DMS114 treated with DMSO at 0.1 percent for 48 hours (cell line): Measurements from ENCODE around the gene MSL2.
"Not testable (repeated sequence)": the region's sequence is repeated elsewhere in the genome, so short reads cannot be mapped to it uniquely, and the experiment has no call there.

Experiments used
- DNase-seq: peaks from one replicate; lab custom pipeline; 2025; ENCODE audit not compliant: unreplicated experiment; lab: John Stamatoyannopoulos, UW

The MSL2 gene

DNA sequence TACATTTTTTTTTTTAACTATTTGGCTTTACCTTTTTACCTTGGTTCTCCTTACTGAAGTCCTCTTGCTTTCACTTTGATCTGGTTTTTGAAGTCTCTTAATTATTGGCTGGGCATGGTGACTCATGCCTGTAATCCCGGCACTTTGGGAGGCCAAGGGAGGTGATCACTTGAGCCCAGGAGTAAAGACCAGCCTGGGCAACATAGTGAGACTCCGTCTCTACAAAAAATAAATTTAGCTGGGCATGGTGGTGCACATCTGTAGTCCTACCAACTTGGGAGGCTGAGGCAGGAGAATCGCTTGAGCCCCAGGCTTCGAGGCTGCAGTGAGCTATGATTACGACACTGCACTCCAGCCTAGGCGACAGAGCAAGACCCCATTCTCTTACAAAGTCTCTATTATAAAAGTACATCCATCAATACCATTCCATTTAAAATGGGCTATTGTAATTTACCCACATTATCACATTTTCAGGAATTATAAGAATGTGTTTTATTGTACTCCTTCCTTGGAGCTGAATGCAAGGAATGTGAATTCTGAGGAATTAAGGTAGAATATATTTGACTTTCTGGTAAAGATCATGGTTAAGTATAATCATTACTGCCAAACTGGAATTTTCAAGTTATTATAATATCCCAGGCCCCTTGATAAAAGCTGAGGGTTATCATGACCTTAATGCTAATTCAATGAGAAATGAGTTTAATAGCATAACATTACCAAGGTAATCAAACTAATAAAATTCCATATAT lies 49.0 kb downstream of the MSL2 start:
- no peak for DNase-seq

DNA sequence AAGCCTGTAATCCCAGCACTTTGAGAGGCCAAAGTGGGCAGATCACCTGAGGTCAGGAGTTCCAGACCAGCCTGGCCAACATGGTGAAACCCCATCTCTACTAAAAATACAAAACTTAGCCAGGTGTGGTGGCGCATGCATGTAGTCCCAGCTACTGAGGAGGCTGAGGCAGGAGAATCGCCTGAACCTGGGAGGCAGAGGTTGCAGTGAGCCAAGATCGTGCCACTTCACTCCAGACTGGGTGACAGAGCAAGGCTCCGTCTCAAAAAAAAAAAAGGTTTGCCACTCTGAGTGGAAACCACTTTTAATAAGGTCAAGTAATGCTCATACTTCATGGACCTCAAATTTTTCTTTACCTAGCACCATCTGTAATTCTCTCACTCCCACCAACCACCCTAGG lies 51.7 kb downstream of the MSL2 start:
- DNase-seq = not testable (repeated sequence)

DNA sequence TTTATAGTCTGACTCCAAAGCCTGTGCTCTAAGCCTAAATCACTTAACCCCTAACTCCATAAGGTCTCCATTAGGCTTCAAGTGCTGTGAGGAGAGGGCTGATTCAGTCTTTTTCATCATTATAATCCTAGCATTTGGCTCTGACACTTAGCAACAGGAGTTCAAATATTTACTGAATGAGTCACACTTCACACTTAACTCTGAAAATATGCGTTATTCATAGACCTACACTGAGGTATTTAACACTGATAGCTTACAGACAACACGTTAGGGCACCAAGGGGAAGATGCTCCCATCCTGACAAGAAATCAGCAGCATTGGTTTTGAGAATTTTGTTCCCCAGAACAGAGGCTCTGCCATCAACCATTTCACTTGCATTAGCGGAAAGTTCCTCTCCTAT lies 53.5 kb downstream of the MSL2 start:
- DNase-seq = no peak

DNA sequence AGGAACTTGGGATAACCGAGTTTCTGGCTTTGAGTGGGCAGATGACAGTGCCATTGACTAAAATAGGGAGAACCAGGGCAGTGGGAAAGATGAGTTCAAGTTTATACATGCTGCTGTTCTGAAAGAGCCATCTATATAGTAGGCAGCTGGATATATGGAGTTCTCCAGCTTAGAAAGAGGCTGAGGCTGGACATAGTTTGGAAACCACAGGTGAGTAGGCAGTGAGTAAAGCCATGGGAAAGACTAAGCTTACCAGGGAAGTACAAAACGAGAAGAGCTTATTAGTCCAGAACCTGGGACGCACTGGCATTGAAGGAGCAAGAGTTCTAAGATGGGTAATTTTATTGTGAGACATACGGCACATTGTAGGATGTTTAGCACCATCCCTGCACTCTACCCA lies 54.2 kb downstream of the MSL2 start:
- DNase-seq = no peak

DNA sequence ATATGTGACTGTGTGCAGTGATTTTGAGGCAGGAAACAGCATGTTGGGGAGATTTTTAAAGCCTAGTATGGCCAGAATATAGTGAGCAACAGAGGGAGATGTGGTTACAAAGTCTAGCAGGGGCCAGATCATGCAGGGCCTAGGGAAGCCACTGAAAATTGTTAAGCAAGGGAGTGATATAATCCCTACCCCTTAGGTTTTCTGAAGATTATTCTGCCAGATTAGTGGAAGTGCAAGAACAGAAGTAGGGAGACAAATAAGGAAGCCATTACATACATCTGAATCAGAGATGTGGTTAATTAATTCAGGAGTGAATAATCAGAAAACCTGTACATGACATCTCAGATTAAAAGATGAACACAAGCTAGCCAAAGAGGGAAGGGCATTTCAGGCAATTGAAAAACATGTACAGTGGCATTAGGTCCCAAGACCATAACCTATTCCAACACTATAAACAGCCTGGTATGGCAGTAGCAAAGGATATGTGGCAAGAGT lies 54.8 kb downstream of the MSL2 start:
- no peak for DNase-seq

DNA sequence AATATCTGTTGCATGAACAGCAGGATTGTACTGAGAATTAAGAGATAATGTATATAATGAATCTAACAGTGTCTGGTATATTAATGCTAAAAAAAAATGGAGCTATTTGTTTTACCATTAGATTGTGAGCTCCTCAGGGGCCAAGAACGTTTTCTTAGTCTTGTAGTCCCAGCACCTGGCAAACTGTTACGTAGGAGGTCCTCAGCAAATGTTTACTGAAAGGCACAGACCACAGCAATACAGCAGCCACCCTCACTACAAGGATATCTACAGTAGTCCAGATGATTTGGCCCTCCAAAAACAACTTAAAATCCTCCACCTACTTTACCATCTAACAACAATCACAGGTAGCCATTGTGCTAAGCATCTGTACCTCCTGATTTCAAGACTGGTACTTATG lies 59.7 kb downstream of the MSL2 start:
- DNase-seq = no peak

DNA sequence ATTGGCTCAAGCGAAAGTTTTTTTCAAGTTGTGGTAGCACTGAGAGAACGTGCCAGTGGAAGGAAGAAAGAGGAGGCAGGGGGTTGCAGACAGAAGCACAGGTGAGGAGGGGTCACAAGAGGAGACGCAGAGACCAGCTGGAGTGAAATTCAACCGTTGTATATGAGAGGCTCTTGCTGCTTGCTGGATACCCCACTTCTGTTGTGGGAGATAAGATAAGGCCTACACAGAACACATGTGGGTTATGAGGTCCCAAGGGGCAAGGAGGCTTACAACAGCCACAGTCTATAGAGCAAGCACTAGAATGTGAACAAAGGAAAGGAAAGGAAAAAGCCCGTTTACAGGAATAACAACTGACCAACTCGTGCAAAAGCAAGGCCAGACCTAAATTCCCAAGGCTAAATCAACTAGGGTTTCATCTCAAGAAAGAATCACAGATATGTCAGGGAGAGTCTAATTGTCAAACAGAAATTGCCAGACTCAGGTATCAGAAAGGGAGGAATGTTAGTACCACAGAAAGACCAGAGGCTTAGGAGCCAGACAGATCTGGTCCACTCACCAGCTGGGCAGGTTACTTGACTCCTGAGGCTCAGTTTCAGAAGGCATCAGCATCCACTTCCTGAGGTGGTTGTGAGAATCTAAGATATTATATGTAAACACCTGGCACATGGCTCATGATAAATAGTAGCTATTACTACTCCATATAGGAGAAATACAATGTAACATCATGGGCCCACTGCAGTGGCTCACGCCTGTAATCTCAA lies 60.9 kb downstream of the MSL2 start:
- no peak for DNase-seq

DNA sequence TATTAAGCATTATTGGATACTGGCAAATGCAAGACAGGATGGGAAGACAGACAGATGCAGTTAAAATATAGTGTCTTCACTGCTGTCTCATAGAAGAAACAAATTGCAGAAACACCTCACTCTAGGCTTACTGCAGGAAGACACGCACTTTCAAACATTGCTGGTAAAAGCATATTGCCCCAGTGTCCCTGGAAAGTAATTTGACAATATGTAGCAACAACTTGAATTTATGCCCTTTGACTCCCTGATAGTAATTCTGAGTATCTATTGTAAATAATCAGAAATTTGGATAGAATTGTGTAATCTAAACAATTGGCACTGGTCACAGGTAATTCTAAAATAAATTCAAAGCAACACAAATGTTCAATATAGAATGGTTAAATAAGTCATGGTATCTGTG lies 62.0 kb downstream of the MSL2 start:
- no peak for DNase-seq

DNA sequence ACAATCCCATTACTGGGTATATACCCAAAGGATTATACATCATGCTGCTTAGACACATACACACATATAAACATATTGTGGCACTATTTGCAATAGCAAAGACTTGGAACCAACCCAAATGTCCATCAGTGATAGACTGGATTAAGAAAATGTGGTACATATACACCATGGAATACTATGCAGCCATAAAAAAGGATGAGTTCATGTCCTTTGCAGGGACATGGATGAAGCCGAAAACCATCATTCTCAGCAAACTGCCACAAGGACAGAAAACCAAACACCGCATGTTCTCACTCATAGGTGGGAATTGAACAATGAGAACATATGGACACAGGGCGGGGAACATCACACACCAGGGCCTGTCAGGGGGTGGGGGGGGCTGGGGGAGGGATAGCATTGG lies 64.5 kb downstream of the MSL2 start:
- not testable (repeated sequence) for DNase-seq

DNA sequence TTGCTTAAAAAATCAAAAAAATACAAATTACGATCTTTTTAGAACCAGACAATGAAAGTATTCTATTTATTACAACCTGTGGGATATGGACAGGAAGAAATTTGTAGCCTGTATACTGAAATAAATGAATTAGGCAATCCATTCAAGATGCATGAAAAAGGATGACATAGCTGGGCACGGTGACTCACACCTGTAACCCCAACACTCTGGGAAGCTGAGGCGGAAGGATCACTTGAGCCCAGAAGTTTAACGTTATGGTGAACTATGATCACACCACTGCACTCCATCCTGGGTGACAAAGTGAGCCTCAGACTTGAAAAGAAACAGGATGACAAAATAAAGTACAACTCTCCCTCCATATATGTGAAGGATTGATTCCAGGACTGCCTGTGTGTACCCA lies 74.1 kb downstream of the MSL2 start:
- DNase-seq = no peak

DNA sequence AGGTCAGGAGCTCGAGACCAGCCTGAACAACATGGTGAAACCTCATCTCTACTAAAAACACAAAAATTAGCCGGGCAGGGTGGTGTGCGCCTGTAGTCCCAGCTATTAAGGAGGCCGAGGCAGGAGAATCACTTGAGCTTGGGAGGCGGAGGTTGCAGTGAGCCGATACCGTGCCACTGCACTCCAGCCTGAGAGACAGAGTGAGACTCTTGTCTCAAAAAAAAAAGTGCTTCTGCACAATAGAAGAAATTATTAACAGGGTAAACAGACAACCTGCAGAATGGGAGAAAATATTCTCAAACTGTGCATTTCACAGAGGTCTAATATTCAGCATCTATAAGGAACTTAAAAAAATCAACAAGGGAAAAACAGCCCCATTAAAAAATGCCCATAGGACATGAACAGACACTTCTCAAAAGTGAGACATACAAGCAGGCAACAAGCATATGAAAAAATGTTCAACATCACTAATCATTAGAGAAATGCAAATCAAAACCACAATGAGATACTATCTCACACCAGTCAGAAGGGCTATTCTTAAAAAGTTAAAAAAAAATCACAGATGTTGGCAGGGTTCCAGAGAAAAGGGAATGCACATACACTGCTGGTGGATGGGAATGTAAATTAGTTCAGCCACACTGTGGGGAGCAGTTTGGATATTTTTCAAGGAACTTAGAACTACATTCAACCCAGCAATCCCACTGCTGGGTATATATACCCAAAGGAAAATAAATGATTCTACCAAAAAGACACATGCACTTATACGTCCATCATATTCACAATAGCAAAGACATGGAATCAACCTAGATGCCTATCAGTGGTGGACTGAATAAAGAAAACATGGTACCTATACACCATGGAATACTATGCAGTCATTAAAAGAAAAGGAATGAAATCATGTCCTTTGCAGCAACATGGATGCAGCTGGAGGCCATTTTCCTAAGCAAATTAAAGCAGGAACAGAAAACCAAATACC lies 75.5 kb downstream of the MSL2 start:
- no peak for DNase-seq

DNA sequence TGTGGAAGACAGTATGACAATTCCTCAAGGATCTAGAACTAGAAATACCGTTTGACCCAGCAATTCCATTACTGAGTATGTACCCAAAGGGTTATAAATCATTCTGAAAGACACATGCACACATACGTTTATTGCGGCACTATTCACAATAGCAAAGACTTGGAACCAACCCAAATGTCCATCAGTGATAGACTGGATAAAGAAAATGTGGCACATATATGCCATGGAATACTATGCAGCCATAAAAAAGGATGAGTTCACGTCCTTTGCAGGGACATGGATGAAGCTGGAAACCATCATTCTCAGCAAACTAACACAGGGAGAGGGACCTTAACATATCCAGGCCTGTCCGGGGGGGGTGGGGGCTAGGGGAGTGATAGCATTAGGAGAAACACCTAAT lies 76.4 kb downstream of the MSL2 start:
- not testable (repeated sequence) for DNase-seq

DNA sequence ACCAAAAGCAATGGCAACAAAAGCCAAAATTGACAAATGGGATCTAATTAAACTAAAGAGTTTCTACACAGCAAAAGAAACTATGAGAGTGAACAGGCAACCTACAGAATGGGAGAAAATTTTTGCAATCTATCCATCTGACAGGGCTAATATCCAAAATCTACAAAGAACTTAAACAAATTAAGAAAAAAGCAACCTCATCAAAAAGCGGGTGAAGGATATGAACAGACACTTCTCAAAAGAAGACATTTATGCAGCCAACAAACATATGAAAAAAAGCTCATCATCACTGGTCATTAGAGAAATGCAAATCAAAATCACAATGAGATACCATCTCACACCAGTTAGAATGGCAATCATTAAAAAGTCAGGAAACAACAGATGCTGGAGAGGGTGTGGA lies 76.8 kb downstream of the MSL2 start:
- not testable (repeated sequence) for DNase-seq

DNA sequence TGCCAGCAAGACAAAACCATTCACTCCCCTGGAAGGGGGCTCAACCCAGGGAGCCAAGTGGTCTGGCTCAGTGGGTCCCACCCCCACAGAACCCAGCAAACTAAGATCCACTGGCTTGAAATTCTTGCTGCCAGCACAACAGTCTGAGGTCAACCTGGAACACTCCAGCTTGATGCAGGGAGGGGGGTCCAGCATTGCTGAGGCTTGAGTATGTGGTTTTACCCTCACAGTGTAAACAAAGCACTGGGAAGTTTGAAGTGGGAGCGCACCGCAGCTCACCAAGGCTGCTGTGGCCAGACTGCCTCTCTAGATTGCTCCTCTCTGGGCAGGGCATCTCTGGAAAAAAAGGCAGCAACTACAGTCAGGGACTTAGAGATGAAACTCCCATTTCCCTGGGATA lies 81.7 kb downstream of the MSL2 start:
- DNase-seq = no peak

DNA sequence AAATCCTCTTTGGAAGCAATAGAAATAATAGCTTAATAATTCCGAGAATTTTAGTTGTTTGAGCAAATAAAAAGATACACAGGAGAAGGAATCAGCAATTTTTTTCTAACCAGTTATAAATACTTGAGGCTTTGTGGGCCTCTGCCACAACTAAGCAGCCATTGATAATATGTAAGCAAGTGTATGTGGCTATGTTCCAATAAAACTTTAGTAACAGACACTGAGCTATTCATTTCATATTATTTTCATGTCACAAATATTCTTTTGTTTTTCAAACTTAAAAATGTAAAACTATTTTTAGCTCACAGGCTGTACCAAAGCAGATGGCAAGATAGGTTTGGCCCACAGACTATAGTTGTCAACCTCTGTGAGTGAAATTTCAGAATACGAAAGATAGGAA lies 85.7 kb downstream of the MSL2 start:
- DNase-seq = no peak

DNA sequence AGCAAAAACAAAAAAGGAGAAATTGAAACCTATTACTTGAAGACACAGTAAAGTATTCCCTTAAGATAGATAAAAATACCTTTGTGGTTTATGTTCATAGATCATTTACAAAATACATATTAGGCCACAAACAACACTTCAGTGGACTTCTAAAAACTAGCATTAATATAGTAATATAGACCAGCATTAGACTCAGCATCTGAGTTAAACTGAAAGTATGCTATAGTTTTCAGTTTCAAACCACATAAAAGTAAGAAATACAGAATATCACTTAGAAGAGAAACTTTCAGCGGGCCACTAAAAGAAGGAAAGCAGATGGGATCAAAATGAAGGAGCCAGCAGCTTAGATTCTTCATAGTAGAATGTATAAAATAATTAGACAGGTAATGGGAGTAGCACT lies 86.6 kb downstream of the MSL2 start:
- no peak for DNase-seq

DNA sequence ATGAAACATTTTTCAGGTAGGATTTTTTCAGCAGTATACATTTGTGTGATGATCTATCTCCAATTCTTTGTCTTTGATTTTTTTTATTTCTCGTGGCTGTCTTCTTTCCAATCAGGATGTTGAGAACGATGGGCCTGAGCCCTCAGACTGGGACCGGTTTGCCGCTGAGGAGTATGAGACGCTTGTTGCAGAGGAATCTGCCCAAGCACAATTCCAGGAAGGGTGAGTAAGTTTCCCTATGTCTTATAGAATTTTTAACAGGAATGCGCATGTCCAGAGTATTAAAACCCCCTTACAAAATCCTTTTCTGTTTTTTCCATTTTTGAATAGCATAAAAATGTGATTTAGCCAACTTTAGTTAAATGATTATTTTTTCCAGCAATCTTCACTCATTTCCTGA lies 90.0 kb downstream of the MSL2 start:
- no peak for DNase-seq

DNA sequence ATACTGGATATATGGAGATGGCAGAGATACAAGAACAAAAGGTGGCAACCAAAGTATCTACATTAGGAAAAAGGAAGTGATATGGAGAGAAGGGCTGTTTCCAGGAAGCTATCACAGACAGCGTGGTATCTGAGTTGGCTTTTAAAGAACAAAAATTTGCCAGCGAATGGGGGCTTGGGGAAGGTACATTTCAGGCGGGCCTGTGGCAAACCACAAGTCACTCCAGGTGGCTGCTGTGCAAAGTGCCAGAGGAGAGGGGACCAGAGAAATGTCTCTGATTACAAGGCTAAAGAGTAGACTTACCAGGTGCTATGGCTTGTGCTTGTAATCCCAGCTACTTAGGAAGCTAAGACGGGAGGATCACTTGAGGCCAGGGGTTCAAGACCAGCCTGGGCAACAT lies 91.1 kb downstream of the MSL2 start:
- no peak for DNase-seq
